Activated naive CD4-positive, alpha-beta T cell treated with anti-CD3 and anti-CD28 coated beads for 36 hours (primary cell): Measurements from ENCODE around the gene TASOR. TPM values are rescaled to one million over a fixed set of nuclear protein-coding genes. Genes with fewer than 3 reads are reported as not detected.
A peak's percentile ranks its signal among the peaks of the same experiment; 100 is the strongest.
"Not testable (repeated sequence)": the region's sequence is repeated elsewhere in the genome, so short reads cannot be mapped to it uniquely, and the experiment has no call there.

ENCODE experiments used
- CTCF ChIA-PET: fragments of 350-600 bp; sonication (Branson Sonifier 250); formaldehyde crosslinking; loops from one replicate; lab custom pipeline; 2021; ENCODE audit warnings: antibody characterized with exemption; lab: Charles Lee
- DNase-seq: peaks from one replicate; pipeline ENCODE4 v3.0.0-alpha.2; 2020
- H3K27ac Mint-ChIP-seq: one replicate; pipeline ENCODE4 v1.8.0; 2021; ENCODE audit warnings: mild to moderate bottlenecking, mixed read lengths
- H3K27me3 Mint-ChIP-seq: one replicate; pipeline ENCODE4 v1.8.0; 2021; ENCODE audit warnings: low read depth, mixed read lengths
- H3K36me3 Mint-ChIP-seq: one replicate; pipeline ENCODE4 v1.8.0; 2021; ENCODE audit warnings: low read depth, mixed read lengths
- H3K4me1 Mint-ChIP-seq: one replicate; pipeline ENCODE4 v1.8.0; 2021; ENCODE audit warnings: low read depth, mixed read lengths
- H3K4me3 Mint-ChIP-seq: one replicate; pipeline ENCODE4 v1.8.0; 2021; ENCODE audit warnings: mild to moderate bottlenecking, moderate library complexity, mixed read lengths
- H3K9me3 Mint-ChIP-seq: one replicate; pipeline ENCODE4 v1.8.0; 2021; ENCODE audit warnings: mixed read lengths
- intact Hi-C: fragments of 100-400 bp; cut with micrococcal nuclease; formaldehyde crosslinking; loops from one replicate; pipeline ENCODE4 v1.15.1; 2023
- total RNA-seq, 2 experiments: library from RNA; stranded (reverse); gene quantifications; one replicate each; pipeline ENCODE4 v1.2.3, GENCODE V29; 2021

TASOR gene
- total RNA-seq, 2 experiments from 2014 or later = 39.3 to 39.8 TPM

GRCh38 chr3:56702490-56703315, 19.6 kb upstream of the TASOR start:
- peaks cover 17% of the 10 kb centered on the region for H3K4me1 Mint-ChIP-seq
- no peak overlapping the region for H3K27ac Mint-ChIP-seq
- no peaks in the 10 kb centered on the region for H3K36me3 Mint-ChIP-seq
- CTCF ChIA-PET = interaction anchor here (0.6 to 7.4 kb wide), 25 partner anchors 9 to 746 kb away, joined by 3 to 204 read pairs (median 4); partner anchors contain the start of gene ARHGEF3
- intact Hi-C loops = loop anchor here (1.0 to 10.0 kb wide), 8 partner anchors 52 to 892 kb away; partner anchors contain the start of gene ARF4
- H3K27me3 Mint-ChIP-seq = no peaks in the 10 kb centered on the region
- DNase-seq = peak; percentile 70
- H3K4me3 Mint-ChIP-seq = no peak overlapping the region
- no peaks in the 10 kb centered on the region for H3K9me3 Mint-ChIP-seq

- no peak overlapping the region for H3K4me3 Mint-ChIP-seq
- no peaks in the 10 kb centered on the region for H3K36me3 Mint-ChIP-seq
- H3K27me3 Mint-ChIP-seq = no peaks in the 10 kb centered on the region
- DNase-seq = no peak
- intact Hi-C loops = loop anchor here (10.0 kb wide), 3 partner anchors 355 to 895 kb away; partner anchors contain the start of gene ARF4
- H3K4me1 Mint-ChIP-seq = peaks cover 27% of the 10 kb centered on the region
- no peaks in the 10 kb centered on the region for H3K9me3 Mint-ChIP-seq
- no peak overlapping the region for H3K27ac Mint-ChIP-seq
- CTCF ChIA-PET = interaction anchor here (0.6 to 7.4 kb wide), 10 partner anchors 9 to 295 kb away, joined by 3 to 204 read pairs (median 4); partner anchors contain the start of gene ARHGEF3
Measured at GRCh38 chr3:56700151-56700550, 17.1 kb upstream of the TASOR start.

GRCh38 chr3:56694867-56695683, 12.0 kb upstream of the TASOR start:
- intact Hi-C loops = loop anchor here (1.0 to 5.0 kb wide), 3 partner anchors 14 to 532 kb away; partner anchors contain the start of gene APPL1
- no peaks in the 10 kb centered on the region for H3K9me3 Mint-ChIP-seq
- no peak for DNase-seq
- H3K4me3 Mint-ChIP-seq = no peak overlapping the region
- H3K27me3 Mint-ChIP-seq = no peaks in the 10 kb centered on the region
- H3K36me3 Mint-ChIP-seq = no peaks in the 10 kb centered on the region
- H3K4me1 Mint-ChIP-seq = peaks cover 42% of the 10 kb centered on the region
- H3K27ac Mint-ChIP-seq = peak overlapping the region; percentile 56
- CTCF ChIA-PET = interaction anchor here (0.6 to 2.5 kb wide), 7 partner anchors 103 to 301 kb away, joined by 3 to 20 read pairs (median 3); partner anchors contain the start of gene ARHGEF3

- intact Hi-C loops = loop anchor here (2.0 kb wide), 1 partner anchor 13 kb away; no protein-coding TSS in a partner anchor
- Mint-ChIP-seq H3K27ac (peak overlapping the region; percentile 19), H3K4me3 (peak overlapping the region; percentile 26), H3K36me3 (no peaks in the 10 kb centered on the region), H3K27me3 (no peaks in the 10 kb centered on the region), H3K9me3 (no peaks in the 10 kb centered on the region), H3K4me1 (peaks cover 40% of the 10 kb centered on the region)
- CTCF ChIA-PET = interaction anchor here (0.6 to 2.7 kb wide), 6 partner anchors 8 to 296 kb away, joined by 3 to 12 read pairs (median 4); partner anchors contain the start of gene ARHGEF3
- DNase-seq = no peak
Measured at GRCh38 chr3:56693750-56694149, 10.7 kb upstream of the TASOR start.

GRCh38 chr3:56692520-56693433, 9.7 kb upstream of the TASOR start:
- Mint-ChIP-seq H3K4me1 (peaks cover 47% of the 10 kb centered on the region), H3K4me3 (peak overlapping the region; percentile 60), H3K27ac (peak overlapping the region; percentile 54)
- H3K36me3 Mint-ChIP-seq, H3K9me3 Mint-ChIP-seq, intact Hi-C loops, H3K27me3 Mint-ChIP-seq: not testable (repeated sequence)
- peak; percentile 75 for DNase-seq
- CTCF ChIA-PET = interaction anchor here (0.6 to 2.7 kb wide), 7 partner anchors 9 to 340 kb away, joined by 3 to 12 read pairs (median 4); no protein-coding TSS in a partner anchor

GRCh38 chr3:56692001-56692365, 8.9 kb upstream of the TASOR start:
- H3K27ac Mint-ChIP-seq, H3K36me3 Mint-ChIP-seq, DNase-seq, H3K9me3 Mint-ChIP-seq, H3K27me3 Mint-ChIP-seq, H3K4me3 Mint-ChIP-seq, intact Hi-C loops: not testable (repeated sequence)
- peaks cover 47% of the 10 kb centered on the region for H3K4me1 Mint-ChIP-seq
- CTCF ChIA-PET = interaction anchor here (0.7 to 2.7 kb wide), 5 partner anchors 10 to 340 kb away, joined by 3 to 12 read pairs (median 4); no protein-coding TSS in a partner anchor

- no peaks in the 10 kb centered on the region for H3K27me3 Mint-ChIP-seq
- intact Hi-C loops = no loop called here
- CTCF ChIA-PET = interaction anchor here (0.6 to 2.7 kb wide), 4 partner anchors 10 to 299 kb away, joined by 3 to 12 read pairs (median 7); no protein-coding TSS in a partner anchor
- peaks cover 44% of the 10 kb centered on the region for H3K4me1 Mint-ChIP-seq
- no peaks in the 10 kb centered on the region for H3K36me3 Mint-ChIP-seq
- H3K4me3 Mint-ChIP-seq = no peak overlapping the region
- DNase-seq = no peak
- no peak overlapping the region for H3K27ac Mint-ChIP-seq
- no peaks in the 10 kb centered on the region for H3K9me3 Mint-ChIP-seq
Measured at GRCh38 chr3:56691165-56692000, 8.3 kb upstream of the TASOR start.

GRCh38 chr3:56689303-56689702, 6.2 kb upstream of the TASOR start:
- Mint-ChIP-seq H3K36me3 (peaks cover 2% of the 10 kb centered on the region), H3K27ac (no peak overlapping the region), H3K4me3 (no peak overlapping the region), H3K9me3 (peaks cover under 1% of the 10 kb centered on the region), H3K27me3 (no peaks in the 10 kb centered on the region), H3K4me1 (peaks cover 26% of the 10 kb centered on the region)
- DNase-seq = no peak
- CTCF ChIA-PET = interaction anchor here (1.2 kb wide), 1 partner anchor 309 kb away, joined by 3 read pairs; no protein-coding TSS in a partner anchor
- intact Hi-C loops = no loop called here

- H3K4me3 Mint-ChIP-seq = no peak overlapping the region
- H3K4me1 Mint-ChIP-seq = peaks cover 20% of the 10 kb centered on the region
- H3K27ac Mint-ChIP-seq = no peak overlapping the region
- peaks cover 7% of the 10 kb centered on the region for H3K36me3 Mint-ChIP-seq
- H3K9me3 Mint-ChIP-seq = peaks cover 8% of the 10 kb centered on the region
- CTCF ChIA-PET = no interaction called here
- no peaks in the 10 kb centered on the region for H3K27me3 Mint-ChIP-seq
- DNase-seq = no peak
- intact Hi-C loops = no loop called here
Measured at GRCh38 chr3:56688191-56688590, 5.1 kb upstream of the TASOR start.

GRCh38 chr3:56684029-56684428, 964 bp upstream of the TASOR start:
- Mint-ChIP-seq H3K27ac (no peak overlapping the region), H3K4me1 (peaks cover 37% of the 10 kb centered on the region), H3K9me3 (peaks cover 8% of the 10 kb centered on the region), H3K4me3 (peak overlapping the region; percentile 98), H3K36me3 (peaks cover 31% of the 10 kb centered on the region), H3K27me3 (no peaks in the 10 kb centered on the region)
- intact Hi-C loops = loop anchor here (5.0 kb wide), 2 partner anchors 543 to 873 kb away; partner anchors contain the start of genes APPL1 and PDE12
- CTCF ChIA-PET = no interaction called here
- DNase-seq = no peak
